ENCODE measurements around the gene SLC22A17. TPM values are rescaled to one million over a fixed set of nuclear protein-coding genes. Genes with fewer than 3 reads are reported as not detected.

The SLC22A17 gene
- total RNA-seq, 1 experiment from 2014 or later = 42.3 TPM

- no peak for TF ChIP-seq ZNF263 (CRISPR knock-in tag; IDR thresholded peaks at IDR 0.05; ENCODE audit: low read depth)
- no peak for TF ChIP-seq KAT7 (CRISPR knock-in tag; IDR thresholded peaks at IDR 0.05; ENCODE audit: borderline replicate concordance)
- TF ChIP-seq, protein P1, sequence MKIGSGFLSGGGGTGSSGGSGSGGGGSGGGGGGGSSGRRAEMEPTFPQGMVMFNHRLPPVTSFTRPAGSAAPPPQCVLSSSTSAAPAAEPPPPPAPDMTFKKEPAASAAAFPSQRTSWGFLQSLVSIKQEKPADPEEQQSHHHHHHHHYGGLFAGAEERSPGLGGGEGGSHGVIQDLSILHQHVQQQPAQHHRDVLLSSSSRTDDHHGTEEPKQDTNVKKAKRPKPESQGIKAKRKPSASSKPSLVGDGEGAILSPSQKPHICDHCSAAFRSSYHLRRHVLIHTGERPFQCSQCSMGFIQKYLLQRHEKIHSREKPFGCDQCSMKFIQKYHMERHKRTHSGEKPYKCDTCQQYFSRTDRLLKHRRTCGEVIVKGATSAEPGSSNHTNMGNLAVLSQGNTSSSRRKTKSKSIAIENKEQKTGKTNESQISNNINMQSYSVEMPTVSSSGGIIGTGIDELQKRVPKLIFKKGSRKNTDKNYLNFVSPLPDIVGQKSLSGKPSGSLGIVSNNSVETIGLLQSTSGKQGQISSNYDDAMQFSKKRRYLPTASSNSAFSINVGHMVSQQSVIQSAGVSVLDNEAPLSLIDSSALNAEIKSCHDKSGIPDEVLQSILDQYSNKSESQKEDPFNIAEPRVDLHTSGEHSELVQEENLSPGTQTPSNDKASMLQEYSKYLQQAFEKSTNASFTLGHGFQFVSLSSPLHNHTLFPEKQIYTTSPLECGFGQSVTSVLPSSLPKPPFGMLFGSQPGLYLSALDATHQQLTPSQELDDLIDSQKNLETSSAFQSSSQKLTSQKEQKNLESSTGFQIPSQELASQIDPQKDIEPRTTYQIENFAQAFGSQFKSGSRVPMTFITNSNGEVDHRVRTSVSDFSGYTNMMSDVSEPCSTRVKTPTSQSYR (CRISPR knock-in tag; IDR thresholded peaks at IDR 0.05) = no peak
- TF ChIP-seq, protein P2, sequence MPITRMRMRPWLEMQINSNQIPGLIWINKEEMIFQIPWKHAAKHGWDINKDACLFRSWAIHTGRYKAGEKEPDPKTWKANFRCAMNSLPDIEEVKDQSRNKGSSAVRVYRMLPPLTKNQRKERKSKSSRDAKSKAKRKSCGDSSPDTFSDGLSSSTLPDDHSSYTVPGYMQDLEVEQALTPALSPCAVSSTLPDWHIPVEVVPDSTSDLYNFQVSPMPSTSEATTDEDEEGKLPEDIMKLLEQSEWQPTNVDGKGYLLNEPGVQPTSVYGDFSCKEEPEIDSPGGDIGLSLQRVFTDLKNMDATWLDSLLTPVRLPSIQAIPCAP (CRISPR knock-in tag; IDR thresholded peaks at IDR 0.05) = no peak
- no peak for TF ChIP-seq ZNF317 (CRISPR knock-in tag; IDR thresholded peaks at IDR 0.05; ENCODE audit: borderline replicate concordance, low read depth)
These were observed 36.3 kb upstream of the SLC22A17 start (continued) for GRCh38 chr14:23388996-23389395.

- no peaks in the 10 kb centered on the region for H3K36me3 Mint-ChIP-seq
- no peak overlapping the region for H3K4me3 Mint-ChIP-seq
- POLR2A ChIA-PET = no interaction called here
- H3K27me3 Mint-ChIP-seq (ENCODE audit: low read depth) = peaks cover 26% of the 10 kb centered on the region
- ATAC-seq = no peak
- DNase-seq (ENCODE audit: low spot score) = no peak
- no peaks in the 10 kb centered on the region for H3K9me3 Mint-ChIP-seq
- peaks cover 17% of the 10 kb centered on the region for H3K4me1 Mint-ChIP-seq
- H3K27ac Mint-ChIP-seq = no peak overlapping the region
- TF ChIP-seq ELF4 (CRISPR knock-in tag; IDR thresholded peaks at IDR 0.05; ENCODE audit: low read depth) (no peak), ARID4B (CRISPR knock-in tag; IDR thresholded peaks at IDR 0.05; ENCODE audit: borderline replicate concordance) (no peak), PRDM15 (CRISPR knock-in tag; IDR thresholded peaks at IDR 0.05) (no peak)
- CTCF ChIA-PET = interaction anchor here (0.5 to 3.7 kb wide), 9 partner anchors 9 to 907 kb away, joined by 3 to 27 read pairs (median 5); partner anchors contain the start of gene CMTM5
These were observed 35.5 kb upstream of the SLC22A17 start for GRCh38 chr14:23387916-23388882.

DNA sequence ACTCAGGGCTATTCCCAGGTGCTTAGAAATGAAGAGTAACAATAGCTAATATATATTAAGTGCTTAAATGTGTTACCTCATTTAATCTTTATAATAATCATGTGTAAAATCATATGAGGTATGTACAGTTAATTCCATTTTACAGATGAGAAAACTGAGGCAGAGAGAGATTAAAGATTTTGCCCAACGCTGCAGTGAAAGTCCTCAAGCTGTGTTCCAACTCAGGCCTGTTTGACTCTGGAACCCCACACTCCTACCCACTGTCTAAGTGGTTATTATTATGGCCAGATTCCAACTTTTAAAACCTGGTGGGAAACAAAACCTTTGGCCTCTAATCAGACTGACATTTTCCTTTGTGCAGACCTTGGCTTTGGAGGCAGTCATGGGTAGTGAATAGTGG, 34.3 kb upstream of the SLC22A17 start:
- Mint-ChIP-seq H3K36me3 (no peaks in the 10 kb centered on the region), H3K27me3 (ENCODE audit: low read depth) (peaks cover 34% of the 10 kb centered on the region), H3K9me3 (no peaks in the 10 kb centered on the region), H3K4me3 (no peak overlapping the region), H3K27ac (no peak overlapping the region), H3K4me1 (peaks cover 11% of the 10 kb centered on the region)
- ChIA-PET POLR2A (no interaction called here), CTCF (interaction anchor here (0.9 to 3.7 kb wide), 4 partner anchors 8 to 70 kb away, joined by 5 to 27 read pairs (median 10); no protein-coding TSS in a partner anchor)
- DNase-seq (ENCODE audit: low spot score) = no peak
- no peak for ATAC-seq
- TF ChIP-seq USF1 (CRISPR knock-in tag; IDR thresholded peaks at IDR 0.05) (no peak), MAX (CRISPR knock-in tag; IDR thresholded peaks at IDR 0.05) (no peak), NR3C1 (CRISPR knock-in tag; conservative IDR thresholded peaks at IDR 0.05; ENCODE audit: low read depth) (no peak), KAT7 (CRISPR knock-in tag; IDR thresholded peaks at IDR 0.05; ENCODE audit: borderline replicate concordance) (no peak), NR1H2 (CRISPR knock-in tag; IDR thresholded peaks at IDR 0.05) (no peak), E2F1 (CRISPR knock-in tag; IDR thresholded peaks at IDR 0.05) (no peak), IRF2 (CRISPR knock-in tag; IDR thresholded peaks at IDR 0.05; ENCODE audit: borderline replicate concordance, low read depth) (no peak), MYBL2 (CRISPR knock-in tag; IDR thresholded peaks at IDR 0.05) (no peak), ELF4 (CRISPR knock-in tag; IDR thresholded peaks at IDR 0.05; ENCODE audit: low read depth) (no peak), ZNF416 (CRISPR knock-in tag; IDR thresholded peaks at IDR 0.05) (no peak), GTF2I (CRISPR knock-in tag; conservative IDR thresholded peaks at IDR 0.05) (no peak)
